H9 (cell line): ENCODE results near the gene TTC32. TPM values are rescaled to one million over a fixed set of nuclear protein-coding genes. Genes with fewer than 3 reads are reported as not detected.
A peak's percentile ranks its signal among the peaks of the same experiment; 100 is the strongest.

ENCODE experiments used
- DNase-seq: peaks from one replicate; pipeline ENCODE4 v3.0.0-alpha.2; 2017
- H2AFZ ChIP-seq: one replicate; pipeline ENCODE4 v1.6.1; 2013; ENCODE audit warnings: mild to moderate bottlenecking, low read length, control low read depth, moderate library complexity
- H2AK5ac ChIP-seq: 2 replicates; pipeline ENCODE4 v1.6.1; 2013; ENCODE audit warnings: low read length, control low read depth, mixed read lengths; ENCODE audit not compliant: insufficient read length
- H2BK120ac ChIP-seq: one replicate; pipeline ENCODE4 v1.6.1; 2013; ENCODE audit warnings: low read depth, mild to moderate bottlenecking, low read length, control low read depth, inconsistent platforms; ENCODE audit not compliant: poor library complexity, severe bottlenecking
- H2BK12ac ChIP-seq: 2 replicates; pipeline ENCODE4 v1.6.1; 2013; ENCODE audit warnings: low read length, control low read depth, mixed read lengths, low read depth; ENCODE audit not compliant: insufficient read length
- H2BK15ac ChIP-seq: 2 replicates; pipeline ENCODE4 v1.6.1; 2013; ENCODE audit warnings: low read depth, low read length, control low read depth
- H2BK20ac ChIP-seq: one replicate; pipeline ENCODE4 v1.6.1; 2013; ENCODE audit warnings: low read depth, mild to moderate bottlenecking, low read length, control low read depth, inconsistent platforms; ENCODE audit not compliant: poor library complexity, severe bottlenecking
- H2BK5ac ChIP-seq: 2 replicates; pipeline ENCODE4 v1.6.1; 2013; ENCODE audit warnings: low read length, control low read depth, mixed read lengths; ENCODE audit not compliant: insufficient read length
- H3K14ac ChIP-seq: 2 replicates; pipeline ENCODE4 v1.6.1; 2013; ENCODE audit warnings: low read length, control low read depth; ENCODE audit not compliant: insufficient read depth
- H3K18ac ChIP-seq: 2 replicates; pipeline ENCODE4 v1.6.1; 2013; ENCODE audit warnings: low read depth, mild to moderate bottlenecking, mixed read lengths, low read length, control low read depth; ENCODE audit not compliant: insufficient read length
- H3K23ac ChIP-seq: 2 replicates; pipeline ENCODE4 v1.6.1; 2013; ENCODE audit warnings: low read length, control low read depth, mixed read lengths, low read depth; ENCODE audit not compliant: insufficient read length
- H3K23me2 ChIP-seq: 2 replicates; pipeline ENCODE4 v1.6.1; 2013; ENCODE audit warnings: low read depth, mild to moderate bottlenecking, mixed read lengths, low read length, control low read depth; ENCODE audit not compliant: insufficient read length, poor library complexity, severe bottlenecking
- H3K27ac ChIP-seq: 2 replicates; pipeline ENCODE4 v1.5.1; 2013; ENCODE audit warnings: low read length, control low read depth, mixed read lengths, low read depth; ENCODE audit not compliant: insufficient read length
- H3K27me3 ChIP-seq: 2 replicates; pipeline ENCODE4 v1.6.1; 2013; ENCODE audit warnings: low read length, control low read depth, inconsistent platforms; ENCODE audit not compliant: insufficient read depth
- H3K4ac ChIP-seq: 2 replicates; pipeline ENCODE4 v1.6.1; 2013; ENCODE audit warnings: low read depth, mild to moderate bottlenecking, control low read depth, inconsistent platforms, low read length, moderate library complexity
- H3K4me1 ChIP-seq: 2 replicates; pipeline ENCODE4 v1.6.1; 2013; ENCODE audit warnings: low read length, control low read depth, inconsistent platforms; ENCODE audit not compliant: insufficient read depth
- H3K4me2 ChIP-seq: 2 replicates; pipeline ENCODE4 v1.6.1; 2013; ENCODE audit warnings: low read length, control low read depth, mixed read lengths; ENCODE audit not compliant: insufficient read length, insufficient read depth
- H3K56ac ChIP-seq: 2 replicates; pipeline ENCODE4 v1.6.1; 2013; ENCODE audit warnings: low read depth, mild to moderate bottlenecking, mixed read lengths, low read length, control low read depth; ENCODE audit not compliant: insufficient read length
- H3K79me1 ChIP-seq: 2 replicates; pipeline ENCODE4 v1.6.1; 2013; ENCODE audit warnings: low read depth, mild to moderate bottlenecking, moderate library complexity, low read length, control low read depth, inconsistent platforms; ENCODE audit not compliant: insufficient read depth, poor library complexity, severe bottlenecking
- H3K79me2 ChIP-seq: 2 replicates; pipeline ENCODE4 v1.6.1; 2013; ENCODE audit warnings: low read length, control low read depth, inconsistent platforms; ENCODE audit not compliant: insufficient read depth
- H3K9ac ChIP-seq: 2 replicates; pipeline ENCODE4 v1.6.1; 2013; ENCODE audit warnings: low read length, control low read depth, mixed read lengths; ENCODE audit not compliant: insufficient read length; ENCODE audit errors: extremely low read depth
- H3K9me3 ChIP-seq: one replicate; pipeline ENCODE4 v1.6.1; 2013; ENCODE audit warnings: low read depth, low read length, inconsistent platforms; ENCODE audit not compliant: control insufficient read depth
- H3T11ph ChIP-seq: one replicate; pipeline ENCODE4 v1.6.1; 2013; ENCODE audit warnings: mild to moderate bottlenecking, low read length, control low read depth, inconsistent platforms
- H4K20me1 ChIP-seq: one replicate; pipeline ENCODE4 v1.6.1; 2013; ENCODE audit not compliant: control insufficient read depth, insufficient read length, insufficient read depth
- H4K5ac ChIP-seq: 2 replicates; pipeline ENCODE4 v1.6.1; 2013; ENCODE audit warnings: low read depth, mild to moderate bottlenecking, mixed read lengths, low read length, control low read depth; ENCODE audit not compliant: insufficient read length
- H4K8ac ChIP-seq: replicated peaks from 2 replicates; pipeline ENCODE4 v1.6.1; 2013; ENCODE audit warnings: low read length, control low read depth, mixed read lengths, low read depth; ENCODE audit not compliant: insufficient read length
- H4K91ac ChIP-seq: 2 replicates; pipeline ENCODE4 v1.6.1; 2013; ENCODE audit warnings: low read depth, mild to moderate bottlenecking, moderate library complexity, mixed read lengths, low read length, control low read depth; ENCODE audit not compliant: insufficient read length
- H3K27ac Mint-ChIP-seq, 3 experiments: 2 replicates in 2 of 3; 3 replicates in 1 of 3; pipeline ENCODE4 v1.8.0; 2020 to 2021; ENCODE audit warnings: mixed read lengths in 3 of 3, mild to moderate bottlenecking in 1 of 3, moderate library complexity in 1 of 3
- H3K27me3 Mint-ChIP-seq: 2 replicates; pipeline ENCODE4 v1.8.0; 2021; ENCODE audit warnings: low read depth, mild to moderate bottlenecking, moderate library complexity, mixed read lengths
- H3K36me3 Mint-ChIP-seq, 3 experiments: 2 replicates in 2 of 3; 3 replicates in 1 of 3; pipeline ENCODE4 v1.8.0; 2020 to 2021; ENCODE audit warnings: low read depth in 3 of 3, mixed read lengths in 3 of 3; ENCODE audit not compliant: insufficient read depth in 1 of 3
- H3K4me1 Mint-ChIP-seq, 2 experiments: 2 replicates each; pipeline ENCODE4 v1.8.0; 2020; ENCODE audit warnings: mixed read lengths in 2 of 2
- H3K4me3 Mint-ChIP-seq, 2 experiments: 2 replicates in 1 of 2; 3 replicates in 1 of 2; pipeline ENCODE4 v1.8.0; 2020 to 2021; ENCODE audit warnings: mild to moderate bottlenecking in 2 of 2, mixed read lengths in 2 of 2, moderate library complexity in 1 of 2
- H3K9me3 Mint-ChIP-seq, 2 experiments: 2 replicates in 1 of 2; 3 replicates in 1 of 2; pipeline ENCODE4 v1.8.0; 2020; ENCODE audit warnings: mild to moderate bottlenecking in 2 of 2, mixed read lengths in 2 of 2, moderate library complexity in 1 of 2
- WGBS: extraction: QIAGEN DNeasy Blood & Tissue Kit; methylation state at CpG from one replicate; pipeline ENCODE4 v1.1.7; 2013; ENCODE audit warnings: missing lambda C conversion rate, low lambda C conversion rate, mixed read lengths; ENCODE audit not compliant: insufficient read length; ENCODE audit errors: extremely low coverage; 5-methylcytosine and 5-hydroxymethylcytosine counted together
- total RNA-seq: library from RNA; stranded (reverse); gene quantifications from 2 replicates; pipeline ENCODE4 v1.2.1, GENCODE V29; 2021
- TF ChIP-seq, protein P1 (sequence below): fragments of 200-600 bp; sonication (generic); conservative IDR thresholded peaks from 3 replicates; pipeline ENCODE4 v1.8.0; 2021; ENCODE audit warnings: antibody characterized with exemption, mild to moderate bottlenecking

TTC32 gene
- total RNA-seq, 1 experiment from 2014 or later, result 8.9 TPM

DNA sequence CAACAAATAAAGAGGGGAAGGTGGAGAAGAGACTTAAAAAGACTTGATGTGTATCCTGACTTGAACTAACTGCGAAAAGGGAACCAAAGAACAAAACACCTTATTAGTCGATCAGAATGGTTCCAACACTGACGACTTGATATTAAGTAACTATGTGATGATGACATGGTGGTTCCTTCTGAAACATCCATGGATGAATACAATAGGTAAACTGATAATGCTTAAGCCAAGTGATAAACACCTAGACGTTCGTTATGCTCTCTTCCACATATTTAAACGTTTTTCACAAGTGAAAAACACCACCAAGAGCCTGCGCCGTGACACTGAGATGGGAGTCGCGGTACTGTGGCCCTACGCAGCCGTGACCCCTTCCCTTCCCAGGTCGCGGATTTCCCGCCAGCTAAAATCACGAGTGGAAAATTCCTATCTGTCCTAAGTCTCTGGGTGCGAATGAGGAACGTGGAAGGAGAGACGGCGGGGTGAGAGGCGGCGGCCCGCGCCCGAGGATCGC lies 797 bp downstream of the TTC32 start:
- H3K4me3 Mint-ChIP-seq, result peak overlapping the region; percentile 98 to 99
- WGBS, result no CpG with 5 or more reads among the region's 26 CpGs

More for the DNA sequence above, 797 bp downstream of the TTC32 start:
- Histone ChIP-seq H2BK20ac (no peak overlapping the region), H2BK5ac (no peak overlapping the region), H4K20me1 (no peaks in the 10 kb centered on the region), H2AK5ac (no peak overlapping the region), H2BK12ac (no peak overlapping the region), H3K27me3 (no peaks in the 10 kb centered on the region), H3K79me2 (peaks cover 5% of the 10 kb centered on the region; the same call in 1 of the 2 replicates), H3K56ac (no peak overlapping the region), H3K27ac (no peak overlapping the region), H3K23me2 (peaks cover 2% of the 10 kb centered on the region), H3K9ac (peak overlapping the region; percentile 97), H3K4me1 (no peaks in the 10 kb centered on the region), H4K91ac (no peak overlapping the region), H2AFZ (no peak overlapping the region), H4K5ac (no peak overlapping the region), H3K79me1 (peaks cover 6% of the 10 kb centered on the region), H4K8ac (no peak overlapping the region), H3K9me3 (no peaks in the 10 kb centered on the region), H2BK15ac (no peak overlapping the region), H3T11ph (no peak overlapping the region), H3K23ac (no peak overlapping the region), H3K14ac (peak overlapping the region; percentile 88), H2BK120ac (no peak overlapping the region), H3K18ac (peak overlapping the region; percentile 39), H3K4me2 (peak overlapping the region; percentile 61), H3K4ac (no peak overlapping the region)
- TF ChIP-seq, protein P1, sequence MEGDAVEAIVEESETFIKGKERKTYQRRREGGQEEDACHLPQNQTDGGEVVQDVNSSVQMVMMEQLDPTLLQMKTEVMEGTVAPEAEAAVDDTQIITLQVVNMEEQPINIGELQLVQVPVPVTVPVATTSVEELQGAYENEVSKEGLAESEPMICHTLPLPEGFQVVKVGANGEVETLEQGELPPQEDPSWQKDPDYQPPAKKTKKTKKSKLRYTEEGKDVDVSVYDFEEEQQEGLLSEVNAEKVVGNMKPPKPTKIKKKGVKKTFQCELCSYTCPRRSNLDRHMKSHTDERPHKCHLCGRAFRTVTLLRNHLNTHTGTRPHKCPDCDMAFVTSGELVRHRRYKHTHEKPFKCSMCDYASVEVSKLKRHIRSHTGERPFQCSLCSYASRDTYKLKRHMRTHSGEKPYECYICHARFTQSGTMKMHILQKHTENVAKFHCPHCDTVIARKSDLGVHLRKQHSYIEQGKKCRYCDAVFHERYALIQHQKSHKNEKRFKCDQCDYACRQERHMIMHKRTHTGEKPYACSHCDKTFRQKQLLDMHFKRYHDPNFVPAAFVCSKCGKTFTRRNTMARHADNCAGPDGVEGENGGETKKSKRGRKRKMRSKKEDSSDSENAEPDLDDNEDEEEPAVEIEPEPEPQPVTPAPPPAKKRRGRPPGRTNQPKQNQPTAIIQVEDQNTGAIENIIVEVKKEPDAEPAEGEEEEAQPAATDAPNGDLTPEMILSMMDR, result no peak
- H3K9me3 Mint-ChIP-seq, result no peaks in the 10 kb centered on the region
- H3K27me3 Mint-ChIP-seq, result no peaks in the 10 kb centered on the region
- H3K36me3 Mint-ChIP-seq, result no peaks in the 10 kb centered on the region
- H3K27ac Mint-ChIP-seq, result peak overlapping the region in 2 of 3 experiments; percentile 99 to 100; a peak in 6 of 7 replicates
- peaks cover 18 to 19% of the 10 kb centered on the region in 2 experiments for H3K4me1 Mint-ChIP-seq
- no peak for DNase-seq
